IPS-NIHi7 (cell line): ENCODE measurements around the gene ABAT.
A peak's percentile ranks its signal among the peaks of the same experiment; 100 is the strongest.

Experiments
- DNase-seq: peaks from one replicate; pipeline ENCODE4 v3.0.0; 2012; ENCODE audit warnings: mixed read lengths; ENCODE audit errors: extremely low spot score

The ABAT gene

DNA sequence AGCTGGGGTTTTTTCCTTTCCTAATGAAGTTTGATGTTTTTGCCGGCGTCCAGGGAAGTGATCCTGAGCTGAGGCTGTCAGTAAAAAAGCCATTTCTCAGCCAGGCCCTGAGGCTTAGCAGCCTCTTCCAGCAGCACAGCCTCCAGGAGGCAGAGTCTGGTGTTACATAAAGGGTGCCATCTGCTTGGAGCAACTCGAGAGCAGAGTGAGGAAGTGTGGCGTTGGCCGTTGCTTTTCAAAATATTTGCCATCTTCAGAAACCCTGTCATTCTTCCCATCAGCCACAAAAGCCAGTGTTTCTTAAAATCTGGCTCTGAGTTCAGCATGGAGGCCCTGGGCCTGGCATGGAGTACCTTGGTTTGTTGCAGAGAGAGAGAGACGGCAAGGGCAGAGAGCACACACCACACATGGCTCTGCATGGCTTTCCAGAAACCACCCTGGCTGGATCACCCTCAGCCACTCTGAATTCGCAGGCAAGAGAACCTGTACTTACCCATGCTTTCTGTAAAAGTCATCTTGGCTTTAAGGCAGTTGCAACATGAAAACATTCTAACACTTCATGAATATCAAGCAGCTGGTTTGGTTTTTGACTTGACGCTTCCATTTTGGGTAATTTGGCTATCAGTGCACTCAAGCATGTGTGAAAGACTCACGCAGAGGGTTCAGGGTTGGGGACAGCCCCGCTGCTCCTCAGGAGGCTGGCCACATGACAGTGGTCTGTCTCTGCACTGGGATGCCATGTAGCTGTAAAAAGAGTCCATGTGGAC is 144.3 kb downstream of the ABAT start:
- no peak for DNase-seq

DNA sequence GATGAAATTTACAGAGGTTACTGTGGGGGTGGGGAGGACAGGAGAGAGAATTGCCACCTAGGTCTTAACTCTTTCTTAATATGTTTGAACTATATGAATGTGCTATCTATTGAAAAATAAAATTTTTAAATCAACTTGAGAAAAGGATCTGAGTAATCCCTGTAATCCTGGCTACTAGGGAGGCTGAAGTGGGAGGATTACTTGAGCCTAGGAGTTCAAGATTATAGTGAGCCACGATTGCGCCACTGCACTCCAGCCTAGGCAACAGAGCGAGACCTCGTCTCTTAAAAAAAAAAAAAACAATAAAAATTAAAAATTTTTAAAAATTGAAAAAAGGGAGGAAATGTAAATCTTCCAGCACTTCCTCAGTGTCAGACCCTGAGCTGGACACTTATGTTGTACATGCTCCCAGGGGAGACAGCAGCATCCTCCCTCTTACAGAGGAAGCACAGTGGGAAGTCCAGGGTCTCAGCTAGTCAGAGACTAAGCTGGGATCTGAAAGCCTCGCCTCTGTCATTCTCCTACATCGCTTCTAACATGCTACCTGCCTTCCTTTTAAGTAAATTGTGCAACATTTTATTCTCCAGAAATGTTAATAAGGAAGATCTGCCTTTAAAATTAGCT is 145.1 kb downstream of the ABAT start:
- DNase-seq: no peak

DNA sequence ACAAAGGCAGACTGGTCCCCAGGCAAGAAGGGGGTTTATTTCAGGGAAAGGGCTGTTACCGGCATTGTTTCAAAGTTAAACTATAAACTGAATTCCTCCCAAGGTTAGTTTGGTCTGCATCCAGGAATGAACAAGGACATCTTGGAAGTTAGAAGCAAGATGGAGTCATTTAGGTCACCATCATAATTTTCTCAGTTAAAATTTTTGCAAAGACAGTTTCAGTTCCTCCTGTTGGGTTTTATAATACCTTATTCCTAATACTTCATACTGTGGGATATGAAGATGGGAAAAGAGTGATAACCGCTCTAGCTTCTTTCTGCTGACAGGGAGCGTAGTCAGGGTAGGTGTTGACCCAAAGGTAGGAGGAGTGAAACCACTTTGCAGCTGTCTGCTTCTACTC is 148.0 kb downstream of the ABAT start:
- no peak for DNase-seq

DNA sequence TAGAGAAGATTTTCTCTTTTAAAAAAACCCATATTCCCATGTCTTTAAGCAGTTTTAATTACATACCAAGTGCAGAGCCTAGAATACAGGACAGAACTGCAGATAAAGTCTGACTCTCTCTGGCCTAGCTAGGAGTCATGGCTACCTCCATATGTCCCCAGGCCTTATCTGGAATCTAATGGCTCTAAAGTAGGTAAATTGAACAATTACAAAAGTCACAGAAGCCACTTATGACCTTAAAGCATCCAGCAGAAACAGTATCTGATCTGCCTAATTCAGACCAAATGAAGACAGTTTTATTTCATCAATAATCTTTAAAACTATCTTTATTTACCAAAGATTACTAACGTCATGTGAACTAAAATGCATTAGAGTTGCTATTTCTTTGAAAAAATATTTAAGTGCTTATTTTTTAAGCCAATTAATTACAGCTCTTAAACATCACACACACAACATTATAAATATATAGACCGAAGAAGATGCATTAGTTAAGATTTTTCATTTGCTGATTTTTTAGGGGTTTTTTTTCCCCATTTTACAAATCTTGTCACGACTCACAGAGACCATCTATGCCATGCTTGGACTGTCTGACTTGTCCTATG is 152.0 kb downstream of the ABAT start:
- DNase-seq: no peak

GRCh38 chr16:8828541-8829165 is 154.2 kb downstream of the ABAT start:
- no peak for DNase-seq

GRCh38 chr16:8831450-8831849 is 157.0 kb downstream of the ABAT start:
- DNase-seq: no peak

DNA sequence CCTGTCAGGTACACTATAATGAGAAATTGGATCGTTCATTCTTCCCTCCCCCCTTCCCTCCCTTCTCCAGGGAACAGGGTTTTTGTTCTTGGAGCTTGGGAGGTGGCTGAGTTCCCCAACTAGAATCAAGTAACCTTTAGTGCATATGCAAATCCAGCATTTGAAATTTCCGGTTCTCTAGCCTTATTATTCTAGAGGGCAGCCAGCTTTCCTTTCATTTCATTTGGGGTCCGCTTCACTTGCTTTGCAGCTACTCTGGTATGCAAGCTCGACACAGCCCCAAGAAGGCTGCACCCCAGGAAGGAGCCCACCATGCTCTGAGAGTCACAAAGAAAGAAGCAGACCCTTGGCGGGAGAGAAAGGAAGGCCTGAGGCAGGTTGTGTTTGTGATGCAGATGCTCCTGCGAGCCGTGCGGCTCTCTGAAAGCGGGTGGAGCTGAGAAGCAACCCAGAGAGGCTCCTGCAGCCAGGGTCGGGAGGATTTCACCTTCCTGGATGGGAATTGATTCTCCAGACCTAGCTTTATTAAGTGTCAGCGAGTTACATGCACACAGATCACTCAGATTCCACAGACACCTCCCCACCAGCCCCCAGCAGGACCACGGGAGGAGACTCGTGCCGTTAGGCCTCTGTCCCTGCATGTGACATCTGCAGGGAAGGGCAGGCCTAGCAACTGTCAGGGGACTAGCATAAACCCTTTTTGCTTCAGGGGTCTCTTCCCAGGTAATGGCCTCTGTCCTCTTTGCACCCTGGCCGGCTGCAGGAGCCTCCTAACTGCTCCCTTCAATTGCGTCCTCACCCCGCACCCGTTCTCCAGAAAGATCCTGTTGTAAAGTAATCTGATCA is 157.7 kb downstream of the ABAT start:
- peak; percentile 75 for DNase-seq

DNA sequence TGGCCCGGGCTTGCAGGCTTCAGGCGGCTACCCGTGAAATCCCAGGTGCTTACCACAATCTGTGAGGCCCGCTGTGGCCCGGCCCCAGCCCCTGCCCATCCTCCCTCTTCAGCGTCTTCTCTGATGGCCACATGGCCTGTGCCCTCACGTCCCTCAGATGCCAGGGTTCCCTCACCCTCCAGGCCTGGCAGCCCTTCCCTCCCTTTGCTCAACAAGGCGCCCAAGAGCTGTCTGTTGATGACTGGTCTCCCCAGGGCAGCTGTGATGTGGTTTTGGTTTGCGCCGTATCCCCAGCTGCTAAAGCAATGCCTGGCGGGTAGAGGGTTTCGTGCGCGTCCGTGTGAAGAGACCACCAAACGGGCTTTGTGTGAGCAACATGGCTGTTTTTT is 158.3 kb downstream of the ABAT start:
- DNase-seq: no peak
